Measurements from ENCODE around the gene TRHDE. TPM values are rescaled to one million over a fixed set of nuclear protein-coding genes. Genes with fewer than 3 reads are reported as not detected.

TRHDE gene
- total RNA-seq, 1 experiment from 2014 or later, result 0.26 TPM

DNA sequence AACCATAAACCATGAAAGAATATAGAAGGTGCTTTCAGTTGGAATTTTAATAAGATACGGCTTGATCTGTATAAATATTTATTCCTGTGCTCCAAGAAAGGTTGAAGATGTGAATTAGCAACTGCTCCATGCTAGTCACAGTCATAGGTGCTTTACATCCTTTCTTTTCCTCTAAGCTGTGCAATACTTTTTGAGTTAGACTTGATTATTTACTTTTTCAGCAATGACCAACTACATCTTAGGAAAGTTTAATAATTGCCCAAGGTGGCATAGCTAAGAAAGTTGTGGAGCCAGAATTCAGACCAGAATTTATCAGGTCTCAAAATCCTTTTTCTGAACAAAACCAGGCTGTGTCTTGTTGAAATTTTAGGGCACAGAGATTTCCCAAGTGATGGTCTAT lies 13.7 kb downstream of the TRHDE start:
- Histone ChIP-seq H3K4me1 (no peaks in the 10 kb centered on the region), H3K36me3 (no peaks in the 10 kb centered on the region), H3K27ac (no peak overlapping the region), H3K4me3 (no peak overlapping the region), H3K27me3 (no peaks in the 10 kb centered on the region), H3K9me3 (replicated peaks) (no peaks in the 10 kb centered on the region)
- no peak for DNase-seq

DNA sequence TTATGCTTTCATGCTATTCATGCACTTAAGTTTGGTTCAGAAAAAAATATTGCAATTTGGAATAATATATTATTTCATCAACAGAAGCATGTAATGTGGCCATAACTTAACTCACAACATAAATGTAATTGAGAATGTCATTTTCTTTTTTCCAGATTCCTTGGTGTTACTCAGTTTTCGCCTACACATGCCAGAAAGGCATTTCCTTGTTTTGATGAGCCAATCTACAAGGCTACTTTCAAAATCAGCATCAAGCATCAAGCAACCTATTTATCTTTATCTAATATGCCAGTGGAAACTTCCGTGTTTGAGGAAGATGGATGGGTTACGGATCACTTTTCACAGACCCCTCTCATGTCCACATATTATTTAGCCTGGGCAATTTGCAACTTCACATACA lies 14.4 kb downstream of the TRHDE start:
- Histone ChIP-seq H3K36me3 (no peaks in the 10 kb centered on the region), H3K27me3 (no peaks in the 10 kb centered on the region), H3K4me3 (no peak overlapping the region), H3K27ac (no peak overlapping the region), H3K9me3 (replicated peaks) (no peaks in the 10 kb centered on the region), H3K4me1 (no peaks in the 10 kb centered on the region)
- DNase-seq, result no peak

DNA sequence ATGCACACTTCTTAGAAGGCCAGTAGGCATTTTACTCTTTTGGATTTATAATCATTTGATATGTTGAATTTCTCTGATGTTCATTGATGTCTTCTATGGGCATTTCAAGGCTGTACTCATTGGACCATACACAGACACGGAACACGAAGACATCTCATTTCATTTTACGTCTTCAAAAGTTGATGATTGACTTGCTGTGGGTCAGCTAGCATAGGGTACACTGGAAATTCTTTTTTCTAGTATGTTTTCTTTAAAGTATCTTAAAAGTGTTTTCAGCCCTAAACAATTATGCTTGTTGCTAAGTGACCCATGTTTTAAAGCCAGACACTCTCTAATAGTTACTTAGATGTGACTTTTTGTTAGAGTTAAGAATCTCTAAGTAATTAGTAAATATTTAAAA lies 16.3 kb downstream of the TRHDE start:
- H3K27me3 ChIP-seq, result no peaks in the 10 kb centered on the region
- no peaks in the 10 kb centered on the region for H3K9me3 ChIP-seq (replicated peaks)
- no peak overlapping the region for H3K27ac ChIP-seq
- H3K4me3 ChIP-seq, result no peak overlapping the region
- no peaks in the 10 kb centered on the region for H3K4me1 ChIP-seq
- H3K36me3 ChIP-seq, result no peaks in the 10 kb centered on the region
- DNase-seq, result no peak

DNA sequence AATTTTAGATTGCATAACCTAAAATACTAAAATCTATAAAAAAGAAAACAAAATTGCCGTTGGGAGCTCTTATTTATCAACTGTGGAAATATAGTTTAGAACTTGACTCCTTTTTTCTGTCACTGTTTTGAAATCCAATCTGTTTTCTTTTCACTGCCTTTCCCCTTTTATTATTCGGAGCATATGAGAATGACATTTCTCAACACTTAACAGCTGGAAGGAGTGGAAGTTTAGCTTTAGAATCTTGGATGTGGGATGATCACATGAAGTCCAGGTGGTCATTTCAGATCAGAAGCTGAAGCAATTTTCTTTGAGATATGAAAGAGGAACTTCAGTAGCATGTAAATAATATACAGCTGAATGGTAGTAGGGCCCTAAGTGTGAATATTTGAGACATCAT lies 16.7 kb downstream of the TRHDE start:
- Histone ChIP-seq H3K4me3 (no peak overlapping the region), H3K27me3 (no peaks in the 10 kb centered on the region), H3K4me1 (no peaks in the 10 kb centered on the region), H3K27ac (no peak overlapping the region), H3K9me3 (replicated peaks) (no peaks in the 10 kb centered on the region), H3K36me3 (no peaks in the 10 kb centered on the region)
- peak in 1 of 2 experiments; percentile 5 for DNase-seq

DNA sequence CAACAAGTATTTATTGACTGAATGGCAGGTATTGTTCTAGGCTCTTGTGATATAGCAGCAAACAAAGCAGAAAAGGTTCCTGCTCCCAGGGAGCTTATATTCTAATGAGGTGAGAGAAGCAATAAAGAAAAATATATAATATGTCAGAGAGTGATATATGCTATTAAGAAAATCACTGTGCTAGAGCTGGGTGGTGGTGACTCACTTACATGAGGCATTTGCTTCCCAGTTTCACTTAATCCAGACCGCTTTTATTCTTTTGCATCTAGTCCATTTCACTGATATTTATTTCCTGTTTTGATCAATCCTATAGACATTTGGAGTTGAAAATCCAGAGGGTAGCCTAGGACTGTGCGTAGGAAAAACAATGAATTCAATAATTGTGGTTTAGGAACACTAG lies 17.5 kb downstream of the TRHDE start:
- Histone ChIP-seq H3K4me3 (no peak overlapping the region), H3K4me1 (0 out of 2 replicates have a peak, but pooled peaks cover under 1% of the 10 kb centered on the region), H3K36me3 (no peaks in the 10 kb centered on the region), H3K27ac (no peak overlapping the region), H3K9me3 (replicated peaks) (no peaks in the 10 kb centered on the region), H3K27me3 (no peaks in the 10 kb centered on the region)
- DNase-seq, result no peak

DNA sequence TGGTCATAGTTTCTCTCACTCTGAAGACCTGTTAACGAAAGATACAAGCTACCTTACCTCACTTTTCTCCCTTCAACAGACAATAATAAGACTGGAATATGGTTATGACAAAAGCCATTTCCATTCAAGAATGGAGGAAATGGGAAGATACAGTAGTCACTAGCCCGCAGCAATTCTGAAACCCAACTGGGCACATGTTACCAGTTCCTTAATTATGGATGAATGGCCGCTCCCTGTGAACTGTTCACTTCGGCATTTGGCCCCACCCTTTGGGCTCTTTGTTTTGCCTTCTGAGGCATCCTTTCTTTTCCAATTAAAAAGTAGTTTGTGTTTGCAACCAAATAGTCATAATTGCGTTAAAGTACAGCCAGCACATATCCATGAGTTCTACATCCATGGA lies 19.0 kb downstream of the TRHDE start:
- peaks cover 9% of the 10 kb centered on the region; the same call in 1 of the 2 replicates for H3K4me1 ChIP-seq
- no peaks in the 10 kb centered on the region for H3K27me3 ChIP-seq
- H3K9me3 ChIP-seq (replicated peaks), result no peaks in the 10 kb centered on the region
- H3K36me3 ChIP-seq, result no peaks in the 10 kb centered on the region
- no peak for DNase-seq
- no peak overlapping the region for H3K4me3 ChIP-seq
- no peak overlapping the region for H3K27ac ChIP-seq

DNA sequence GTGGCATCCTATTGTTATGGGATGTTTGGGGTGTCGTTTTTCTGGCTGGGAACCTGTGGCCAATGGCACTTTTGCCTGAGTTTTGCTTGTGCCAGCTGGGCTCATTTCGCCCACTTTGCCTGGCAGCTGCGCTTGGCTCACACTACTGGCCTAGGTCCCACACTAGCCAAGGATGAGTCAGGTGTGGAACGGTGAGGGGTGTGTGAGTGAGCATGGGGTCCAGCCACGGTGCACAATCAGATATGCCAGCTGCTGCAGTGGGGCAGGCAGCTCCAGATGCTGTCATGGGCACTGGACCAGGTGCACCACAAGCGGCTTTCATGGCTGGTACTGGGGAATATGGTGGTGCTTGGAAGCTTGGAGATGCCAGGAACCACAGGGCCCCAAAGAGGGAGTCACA lies 21.5 kb downstream of the TRHDE start:
- Histone ChIP-seq H3K27ac (no peak overlapping the region), H3K4me1 (peaks cover 9% of the 10 kb centered on the region; the same call in 1 of the 2 replicates), H3K4me3 (no peak overlapping the region), H3K9me3 (replicated peaks) (no peaks in the 10 kb centered on the region), H3K27me3 (no peaks in the 10 kb centered on the region), H3K36me3 (no peaks in the 10 kb centered on the region)
- no peak for DNase-seq

DNA sequence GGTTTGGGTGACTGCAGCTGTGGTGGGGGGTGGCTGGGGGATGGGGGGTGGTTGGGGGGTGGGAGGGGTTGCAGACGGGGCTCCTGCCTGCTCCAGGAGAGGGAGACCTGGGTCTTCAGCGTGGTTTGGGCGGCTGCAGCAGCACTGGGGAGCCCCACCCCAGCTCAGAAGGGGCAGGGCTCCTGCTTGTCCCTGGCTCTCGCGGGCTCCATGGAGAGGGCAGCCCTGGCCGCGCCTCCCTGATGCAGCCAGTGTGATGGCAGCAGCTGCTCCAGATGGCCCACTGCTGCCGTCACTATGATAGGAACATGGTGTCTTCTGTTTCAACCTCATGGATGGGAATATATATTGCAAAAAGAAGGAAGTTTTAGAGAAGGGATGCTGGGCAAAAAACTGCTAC lies 22.9 kb downstream of the TRHDE start:
- no peaks in the 10 kb centered on the region for H3K27me3 ChIP-seq
- peak overlapping the region; percentile 1; the same call in 1 of the 2 replicates for H3K27ac ChIP-seq
- DNase-seq, result peak; percentile 73 to 74
- H3K4me1 ChIP-seq, result peaks cover 9% of the 10 kb centered on the region; the same call in 1 of the 2 replicates
- H3K4me3 ChIP-seq, result peak overlapping the region; percentile 20
- H3K9me3 ChIP-seq (replicated peaks), result no peaks in the 10 kb centered on the region
- no peaks in the 10 kb centered on the region for H3K36me3 ChIP-seq

DNA sequence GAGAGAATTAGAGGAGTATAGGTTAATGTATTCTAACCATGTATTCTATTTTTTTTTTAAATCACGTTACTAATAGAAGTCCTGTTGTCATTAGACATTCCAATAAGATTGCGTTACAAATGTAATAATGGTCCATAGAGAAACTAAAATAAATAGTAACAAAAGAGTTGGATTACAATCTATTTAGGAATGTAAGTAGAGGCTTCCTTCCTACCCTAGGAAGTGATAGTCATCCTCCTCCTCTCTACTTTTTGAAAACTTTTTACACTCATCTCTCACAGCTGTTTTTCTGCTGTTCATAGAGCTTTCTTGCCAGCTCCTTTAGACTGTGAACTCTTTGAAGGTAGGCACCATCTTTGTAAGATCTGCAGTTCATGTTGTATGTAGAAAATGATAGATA lies 23.6 kb downstream of the TRHDE start:
- DNase-seq, result peak in 1 of 2 experiments; percentile 3
- H3K36me3 ChIP-seq, result no peaks in the 10 kb centered on the region
- H3K27me3 ChIP-seq, result no peaks in the 10 kb centered on the region
- no peaks in the 10 kb centered on the region for H3K9me3 ChIP-seq (replicated peaks)
- peak overlapping the region; percentile 20 for H3K4me3 ChIP-seq
- H3K4me1 ChIP-seq, result peaks cover 9% of the 10 kb centered on the region; the same call in 1 of the 2 replicates
- H3K27ac ChIP-seq, result no peak overlapping the region; the same call in 1 of the 2 replicates

DNA sequence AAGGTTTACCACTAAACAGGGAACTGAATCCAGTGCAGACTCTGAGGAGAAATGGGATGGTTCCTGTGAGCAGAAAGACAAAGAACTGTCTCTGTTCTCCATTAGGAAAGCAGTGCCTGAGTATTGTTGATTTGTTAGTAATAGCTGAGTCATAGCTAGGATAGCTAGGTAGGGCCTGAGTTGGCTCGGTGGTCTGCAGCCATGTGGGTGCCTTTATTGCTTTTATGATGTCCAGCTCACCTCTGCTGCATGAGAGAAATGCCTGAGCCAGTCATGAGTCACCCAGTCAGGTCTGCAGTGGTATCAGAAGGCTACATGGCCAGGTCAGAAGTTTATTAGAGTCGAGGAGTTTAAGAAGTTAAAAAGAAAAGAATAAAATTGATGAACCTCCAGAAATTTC lies 24.2 kb downstream of the TRHDE start:
- H3K27ac ChIP-seq, result no peak overlapping the region
- H3K4me3 ChIP-seq, result no peak overlapping the region
- H3K9me3 ChIP-seq (replicated peaks), result no peaks in the 10 kb centered on the region
- no peak for DNase-seq
- H3K27me3 ChIP-seq, result no peaks in the 10 kb centered on the region
- no peaks in the 10 kb centered on the region for H3K36me3 ChIP-seq
- H3K4me1 ChIP-seq, result peaks cover 9% of the 10 kb centered on the region; the same call in 1 of the 2 replicates

DNA sequence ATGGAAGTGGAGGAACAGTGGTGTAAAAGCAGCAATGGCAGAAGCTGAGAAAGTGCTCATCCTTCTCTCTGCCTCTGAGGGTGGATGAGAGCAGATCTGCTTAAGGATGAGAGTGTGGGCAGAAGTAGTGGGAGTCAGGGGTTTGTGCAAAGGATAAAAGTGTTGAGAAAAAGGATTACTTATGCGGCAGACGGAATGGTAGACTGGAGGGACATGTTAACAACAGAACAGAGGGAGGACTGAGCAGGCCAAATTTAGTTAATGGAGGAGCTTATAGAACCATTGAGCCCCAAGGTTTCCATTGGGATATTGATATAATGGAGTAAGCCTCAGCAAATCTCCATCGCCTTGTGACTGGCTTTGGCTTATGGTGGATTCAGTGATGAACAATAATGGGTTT lies 25.5 kb downstream of the TRHDE start:
- H3K4me3 ChIP-seq, result no peak overlapping the region
- DNase-seq, result no peak
- no peaks in the 10 kb centered on the region for H3K27me3 ChIP-seq
- no peak overlapping the region for H3K27ac ChIP-seq
- no peaks in the 10 kb centered on the region for H3K36me3 ChIP-seq
- H3K9me3 ChIP-seq (replicated peaks), result no peaks in the 10 kb centered on the region
- peaks cover 9% of the 10 kb centered on the region; the same call in 1 of the 2 replicates for H3K4me1 ChIP-seq

DNA sequence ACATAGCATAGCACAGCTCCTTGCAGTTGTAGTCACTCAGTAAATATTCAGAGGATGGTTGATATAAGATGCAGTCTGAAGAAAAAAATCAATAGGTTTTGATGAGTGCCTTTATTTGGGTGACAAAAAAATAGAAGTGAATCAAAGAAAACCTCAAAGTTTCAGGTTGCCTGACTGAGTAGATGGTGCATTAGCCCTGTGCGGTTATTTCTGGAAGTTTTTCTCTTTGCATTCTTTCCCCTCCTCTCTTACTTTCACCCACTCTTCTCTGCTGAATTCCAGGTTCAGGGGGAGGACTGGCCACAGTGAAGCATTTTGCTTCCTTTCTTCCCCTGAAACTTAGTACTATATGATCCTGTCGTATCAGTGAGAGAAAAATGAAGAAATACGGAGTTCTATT lies 28.6 kb downstream of the TRHDE start:
- Histone ChIP-seq H3K4me3 (no peak overlapping the region), H3K36me3 (no peaks in the 10 kb centered on the region), H3K9me3 (replicated peaks) (no peaks in the 10 kb centered on the region), H3K4me1 (peaks cover 3% of the 10 kb centered on the region; the same call in 1 of the 2 replicates), H3K27ac (no peak overlapping the region), H3K27me3 (no peaks in the 10 kb centered on the region)
- no peak for DNase-seq

DNA sequence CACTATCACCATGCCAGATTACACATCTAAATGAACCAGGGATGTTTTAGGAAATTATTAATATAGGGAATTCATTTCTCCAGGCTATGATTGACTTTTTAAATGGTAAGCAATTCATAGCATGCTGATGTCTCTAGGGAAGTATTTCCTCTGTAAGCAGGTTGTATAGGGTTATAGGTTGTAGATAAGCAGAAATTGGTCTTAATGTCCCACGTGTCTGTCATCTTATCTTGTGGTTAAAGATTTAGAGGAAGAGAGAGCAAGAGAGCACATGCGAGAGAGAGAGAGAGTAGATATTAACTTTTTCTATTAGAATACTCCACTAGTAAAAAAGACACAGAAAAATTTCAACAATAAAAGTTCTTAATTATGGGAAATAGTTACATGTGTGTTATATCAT lies 32.6 kb downstream of the TRHDE start:
- Histone ChIP-seq H3K27ac (no peak overlapping the region), H3K9me3 (replicated peaks) (no peaks in the 10 kb centered on the region), H3K36me3 (no peaks in the 10 kb centered on the region), H3K4me3 (no peak overlapping the region), H3K27me3 (no peaks in the 10 kb centered on the region), H3K4me1 (no peaks in the 10 kb centered on the region)
- DNase-seq, result no peak

DNA sequence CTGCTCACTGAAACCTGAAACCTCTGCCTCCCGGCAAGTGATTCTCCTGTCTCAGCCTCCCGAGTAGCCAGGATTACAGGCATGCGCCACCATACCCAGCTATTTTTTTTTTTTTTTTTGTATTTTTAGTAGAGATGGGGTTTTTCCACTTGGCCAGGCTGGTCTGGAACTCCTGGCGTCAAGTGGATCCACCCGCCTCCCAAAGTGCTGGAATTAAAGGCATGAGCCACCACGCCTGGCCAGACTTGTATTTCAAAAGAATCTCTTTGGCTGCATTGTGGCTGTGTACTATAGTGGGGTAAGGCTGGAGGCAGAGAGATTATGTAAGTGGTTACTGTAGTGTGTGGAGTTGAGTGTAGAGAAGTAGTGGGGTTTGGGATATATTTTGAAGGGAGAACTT lies 35.1 kb downstream of the TRHDE start:
- Histone ChIP-seq H3K36me3 (no peaks in the 10 kb centered on the region), H3K4me1 (no peaks in the 10 kb centered on the region), H3K27ac (no peak overlapping the region), H3K9me3 (replicated peaks) (no peaks in the 10 kb centered on the region), H3K4me3 (no peak overlapping the region), H3K27me3 (no peaks in the 10 kb centered on the region)
- DNase-seq, result no peak

DNA sequence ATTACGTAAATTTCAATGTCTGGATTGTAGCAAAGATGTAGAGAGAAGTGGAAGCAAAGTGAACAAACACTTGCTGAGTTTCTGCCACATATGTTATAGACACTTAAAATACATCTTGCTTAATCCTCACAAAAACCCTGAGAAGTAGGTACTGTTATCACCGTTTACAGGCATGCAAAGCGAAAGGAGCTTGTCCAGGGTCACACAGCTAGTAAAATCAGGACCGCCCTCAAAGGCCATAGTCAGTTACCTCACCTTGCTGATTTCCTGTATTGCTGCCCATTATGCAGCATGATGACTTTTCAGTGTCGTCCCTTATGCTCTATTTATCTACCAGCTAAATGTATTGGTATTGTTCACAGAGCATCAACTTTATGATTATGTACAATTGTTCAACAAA lies 39.8 kb downstream of the TRHDE start:
- H3K36me3 ChIP-seq, result no peaks in the 10 kb centered on the region
- H3K9me3 ChIP-seq (replicated peaks), result no peaks in the 10 kb centered on the region
- H3K27ac ChIP-seq, result no peak overlapping the region
- no peak overlapping the region for H3K4me3 ChIP-seq
- no peaks in the 10 kb centered on the region for H3K4me1 ChIP-seq
- no peaks in the 10 kb centered on the region for H3K27me3 ChIP-seq
- DNase-seq, result no peak

DNA sequence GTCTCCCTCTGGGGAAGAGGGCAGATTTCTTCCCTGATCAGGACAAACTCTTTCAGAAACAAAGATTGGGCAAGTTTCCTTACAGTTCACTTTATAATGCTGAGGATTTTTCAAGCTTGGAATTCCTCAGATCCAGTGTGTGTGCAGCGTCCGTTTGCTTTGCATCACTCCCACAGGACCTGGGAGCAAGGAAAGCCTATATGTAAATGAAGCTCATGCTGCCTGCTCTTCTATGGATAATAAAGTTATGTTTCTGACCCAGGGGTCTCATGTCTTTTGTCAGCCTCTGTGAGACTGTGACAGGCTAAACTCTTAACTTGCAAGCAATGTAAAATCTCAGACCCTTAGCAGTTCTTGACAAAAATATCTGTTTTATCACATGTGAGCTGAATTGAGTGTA lies 41.6 kb downstream of the TRHDE start:
- no peak overlapping the region for H3K27ac ChIP-seq
- H3K36me3 ChIP-seq, result no peaks in the 10 kb centered on the region
- no peak for DNase-seq
- no peaks in the 10 kb centered on the region for H3K9me3 ChIP-seq (replicated peaks)
- no peaks in the 10 kb centered on the region for H3K27me3 ChIP-seq
- H3K4me3 ChIP-seq, result no peak overlapping the region
- H3K4me1 ChIP-seq, result no peaks in the 10 kb centered on the region
